Measurements from ENCODE around the gene ARRDC1. TPM values are rescaled to one million over a fixed set of nuclear protein-coding genes. Genes with fewer than 3 reads are reported as not detected.
"Not testable (repeated sequence)": the region's sequence is repeated elsewhere in the genome, so short reads cannot be mapped to it uniquely, and the experiment has no call there.

The ARRDC1 gene
- total and polyA plus RNA-seq, 2 donors from 2014 or later = 42.3 to 88.9 TPM

DNA sequence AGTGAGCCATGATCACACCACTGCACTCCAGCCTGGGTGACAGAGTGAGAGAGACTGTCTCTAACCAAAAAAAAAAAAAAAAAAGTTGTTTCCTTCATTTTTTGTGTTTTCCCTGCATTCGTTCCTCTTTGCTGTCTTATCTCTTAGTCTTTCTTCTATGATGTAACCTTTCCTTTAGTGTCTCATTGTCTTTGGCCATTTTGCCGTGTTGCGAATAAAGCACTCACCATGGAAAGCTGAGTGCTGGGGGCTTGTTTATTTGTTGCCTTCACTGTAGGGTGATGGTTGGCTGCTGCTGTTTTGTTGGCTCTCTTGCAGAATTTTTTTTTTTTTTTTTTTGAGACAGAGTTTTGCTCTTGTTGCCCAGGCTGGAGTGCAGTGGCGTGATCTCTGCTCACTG is 21.0 kb downstream of the ARRDC1 start:
- no peak overlapping the region for H3K9ac ChIP-seq (ENCODE audit: low read length in 3 of 3)
- FAIRE-seq = no peak
- H3K27me3 ChIP-seq (ENCODE audit: control insufficient read depth, insufficient read depth, low read length) = no peaks in the 10 kb centered on the region
- H3K4me1 ChIP-seq (ENCODE audit: control insufficient read depth in 2 of 3, insufficient read depth in 2 of 3, low read depth in 1 of 3, low read length in 3 of 3) = peaks cover 0 to 7% (median 0%) of the 10 kb centered on the region in 3 donors
- H3K4me3 ChIP-seq (ENCODE audit: low read length in 3 of 3) = no peak overlapping the region
- no peaks in the 10 kb centered on the region for H3K36me3 ChIP-seq (ENCODE audit: control insufficient read depth in 2 of 3, insufficient read depth in 3 of 3, low read length in 3 of 3)
- intact Hi-C loops (cut with DNase I) = no loop called here
- no peak for DNase-seq
- no peak overlapping the region for H3K27ac ChIP-seq (ENCODE audit: low read depth in 2 of 2, low read length in 2 of 2)
- no peaks in the 10 kb centered on the region for H3K9me3 ChIP-seq (ENCODE audit: control insufficient read depth in 2 of 3, insufficient read depth in 1 of 3, low read length in 3 of 3)
- TF ChIP-seq, protein P1, sequence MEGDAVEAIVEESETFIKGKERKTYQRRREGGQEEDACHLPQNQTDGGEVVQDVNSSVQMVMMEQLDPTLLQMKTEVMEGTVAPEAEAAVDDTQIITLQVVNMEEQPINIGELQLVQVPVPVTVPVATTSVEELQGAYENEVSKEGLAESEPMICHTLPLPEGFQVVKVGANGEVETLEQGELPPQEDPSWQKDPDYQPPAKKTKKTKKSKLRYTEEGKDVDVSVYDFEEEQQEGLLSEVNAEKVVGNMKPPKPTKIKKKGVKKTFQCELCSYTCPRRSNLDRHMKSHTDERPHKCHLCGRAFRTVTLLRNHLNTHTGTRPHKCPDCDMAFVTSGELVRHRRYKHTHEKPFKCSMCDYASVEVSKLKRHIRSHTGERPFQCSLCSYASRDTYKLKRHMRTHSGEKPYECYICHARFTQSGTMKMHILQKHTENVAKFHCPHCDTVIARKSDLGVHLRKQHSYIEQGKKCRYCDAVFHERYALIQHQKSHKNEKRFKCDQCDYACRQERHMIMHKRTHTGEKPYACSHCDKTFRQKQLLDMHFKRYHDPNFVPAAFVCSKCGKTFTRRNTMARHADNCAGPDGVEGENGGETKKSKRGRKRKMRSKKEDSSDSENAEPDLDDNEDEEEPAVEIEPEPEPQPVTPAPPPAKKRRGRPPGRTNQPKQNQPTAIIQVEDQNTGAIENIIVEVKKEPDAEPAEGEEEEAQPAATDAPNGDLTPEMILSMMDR (IDR thresholded peaks at IDR 0.05; ENCODE audit: borderline replicate concordance, extremely low read depth, insufficient read depth) = no peak

DNA sequence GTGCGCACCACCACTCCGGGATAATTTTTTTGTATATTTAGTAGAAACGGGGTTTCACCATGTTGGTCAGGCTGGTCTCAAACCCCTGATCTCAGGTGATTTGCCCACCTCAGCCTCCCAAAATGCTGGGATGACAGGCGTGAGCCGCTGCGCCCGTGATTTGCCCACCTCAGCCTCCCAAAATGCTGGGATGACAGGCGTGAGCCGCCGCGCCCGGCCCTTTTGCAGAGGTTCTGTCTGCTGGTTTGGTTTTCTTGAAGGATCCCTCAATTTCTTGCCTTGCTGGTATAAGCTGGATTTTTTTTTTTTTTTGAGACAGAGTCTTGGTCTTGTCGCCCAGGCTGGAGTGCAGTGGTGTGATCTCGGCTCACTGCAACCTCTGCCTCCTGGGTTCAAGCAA is 21.9 kb downstream of the ARRDC1 start:
- H3K4me1 ChIP-seq (ENCODE audit: control insufficient read depth in 2 of 3, insufficient read depth in 2 of 3, low read depth in 1 of 3, low read length in 3 of 3) = peaks cover 0 to 12% (median 7%) of the 10 kb centered on the region in 3 donors
- H3K27ac ChIP-seq (ENCODE audit: low read depth in 2 of 2, low read length in 2 of 2); H3K36me3 ChIP-seq (ENCODE audit: control insufficient read depth in 2 of 3, insufficient read depth in 3 of 3, low read length in 3 of 3); FAIRE-seq; intact Hi-C loops (cut with DNase I); H3K4me3 ChIP-seq (ENCODE audit: low read length in 3 of 3); H3K9me3 ChIP-seq (ENCODE audit: control insufficient read depth in 2 of 3, insufficient read depth in 1 of 3, low read length in 3 of 3); H3K9ac ChIP-seq (ENCODE audit: low read length in 3 of 3); H3K27me3 ChIP-seq (ENCODE audit: control insufficient read depth, insufficient read depth, low read length): not testable (repeated sequence)
- peak in 1 of 5 donors; percentile 11 for DNase-seq

DNA sequence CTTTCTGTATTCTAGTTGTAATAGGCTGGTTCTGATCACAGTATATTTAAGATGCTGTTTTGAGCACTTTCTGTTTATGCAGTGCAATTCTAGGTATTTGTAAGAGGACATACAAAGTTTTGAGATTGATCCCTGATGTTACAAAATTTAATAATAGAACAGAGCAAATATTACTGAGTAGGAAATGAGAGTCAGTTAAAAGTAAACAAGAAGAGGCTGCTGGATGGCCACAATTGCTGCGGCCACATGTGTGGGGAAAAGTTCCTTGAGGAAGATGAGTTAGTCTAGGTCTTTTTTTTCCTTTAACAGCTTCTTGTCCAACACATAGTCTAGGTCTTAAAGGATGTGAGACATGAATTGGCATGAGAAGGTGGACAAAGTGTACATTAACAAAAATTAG is 24.6 kb downstream of the ARRDC1 start:
- Histone ChIP-seq H3K27ac (ENCODE audit: low read depth in 2 of 2, low read length in 2 of 2) (no peak overlapping the region), H3K27me3 (ENCODE audit: control insufficient read depth, insufficient read depth, low read length) (no peaks in the 10 kb centered on the region), H3K4me1 (ENCODE audit: control insufficient read depth in 2 of 3, insufficient read depth in 2 of 3, low read depth in 1 of 3, low read length in 3 of 3) (peaks cover 0 to 16% (median 7%) of the 10 kb centered on the region in 3 donors), H3K36me3 (ENCODE audit: control insufficient read depth in 2 of 3, insufficient read depth in 3 of 3, low read length in 3 of 3) (no peaks in the 10 kb centered on the region), H3K4me3 (ENCODE audit: low read length in 3 of 3) (no peak overlapping the region), H3K9me3 (ENCODE audit: control insufficient read depth in 2 of 3, insufficient read depth in 1 of 3, low read length in 3 of 3) (no peaks in the 10 kb centered on the region), H3K9ac (ENCODE audit: low read length in 3 of 3) (no peak overlapping the region)
- TF ChIP-seq, protein P1 (IDR thresholded peaks at IDR 0.05; ENCODE audit: borderline replicate concordance, extremely low read depth, insufficient read depth) = no peak
- DNase-seq = no peak
- intact Hi-C loops (cut with DNase I) = no loop called here
- FAIRE-seq = no peak

DNA sequence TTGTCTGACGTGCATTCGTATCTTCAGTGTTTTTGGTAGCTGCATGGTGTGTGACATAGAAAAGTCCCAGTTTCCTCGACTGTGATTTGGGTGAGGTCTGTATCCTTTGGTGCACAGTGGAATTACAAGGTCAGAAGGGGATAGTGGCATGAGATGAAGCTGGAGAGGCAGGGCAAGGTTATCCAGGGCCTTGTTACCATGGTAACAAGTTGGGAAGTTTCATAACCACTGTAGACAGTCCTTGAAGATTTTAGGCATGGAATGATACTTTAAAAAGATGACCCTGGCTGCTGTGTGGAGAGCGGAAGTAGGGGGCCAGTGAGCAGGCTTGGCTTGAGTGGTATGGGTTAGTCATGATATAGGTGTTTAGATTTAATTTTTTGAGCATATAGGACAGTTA is 25.2 kb downstream of the ARRDC1 start:
- Histone ChIP-seq H3K4me3 (ENCODE audit: low read length in 3 of 3) (no peak overlapping the region), H3K36me3 (ENCODE audit: control insufficient read depth in 2 of 3, insufficient read depth in 3 of 3, low read length in 3 of 3) (no peaks in the 10 kb centered on the region), H3K27me3 (ENCODE audit: control insufficient read depth, insufficient read depth, low read length) (no peaks in the 10 kb centered on the region), H3K27ac (ENCODE audit: low read depth in 2 of 2, low read length in 2 of 2) (no peak overlapping the region), H3K4me1 (ENCODE audit: control insufficient read depth in 2 of 3, insufficient read depth in 2 of 3, low read depth in 1 of 3, low read length in 3 of 3) (peaks cover 0 to 16% (median 7%) of the 10 kb centered on the region in 3 donors), H3K9ac (ENCODE audit: low read length in 3 of 3) (no peak overlapping the region), H3K9me3 (ENCODE audit: control insufficient read depth in 2 of 3, insufficient read depth in 1 of 3, low read length in 3 of 3) (no peaks in the 10 kb centered on the region)
- intact Hi-C loops (cut with DNase I) = no loop called here
- DNase-seq (no peak), FAIRE-seq (no peak)
- TF ChIP-seq, protein P1 (IDR thresholded peaks at IDR 0.05; ENCODE audit: borderline replicate concordance, extremely low read depth, insufficient read depth) = no peak
